GM23338 (cell line): Measurements from ENCODE around the gene SRCAP. TPM values are rescaled to one million over a fixed set of nuclear protein-coding genes. Genes with fewer than 3 reads are reported as not detected.

ENCODE experiments used
- ATAC-seq: fragments of 200-7000 bp; cut with Tn5 transposase; 3 replicates; pipeline ENCODE4 v1.9.1; 2020
- DNase-seq: peaks from one replicate; pipeline ENCODE4 v3.0.0-alpha.2; 2015; ENCODE audit warnings: low spot score
- H2AFZ ChIP-seq: fragments of 200-600 bp; sonication (generic); 2 replicates; pipeline ENCODE4 v1.8.0; 2016; ENCODE audit warnings: antibody characterized with exemption, mild to moderate bottlenecking, moderate library complexity
- H3F3A ChIP-seq: fragments of 200-600 bp; sonication (generic); replicated peaks from 2 replicates; pipeline ENCODE4 v1.8.0; 2017; ENCODE audit warnings: antibody characterized with exemption, mixed run types, low read depth
- H3K27ac ChIP-seq: fragments of 200-600 bp; sonication (generic); 2 replicates; pipeline ENCODE4 v1.6.1; 2016; ENCODE audit warnings: low read depth
- H3K27me3 ChIP-seq: fragments of 200-600 bp; sonication (generic); 2 replicates; pipeline ENCODE4 v1.8.0; 2016; ENCODE audit warnings: mild to moderate bottlenecking, mixed run types, moderate library complexity; ENCODE audit not compliant: insufficient read depth
- H3K36me3 ChIP-seq: fragments of 200-600 bp; sonication (generic); 2 replicates; pipeline ENCODE4 v1.8.0; 2016; ENCODE audit warnings: mild to moderate bottlenecking; ENCODE audit not compliant: insufficient read depth
- H3K4me1 ChIP-seq: fragments of 200-600 bp; sonication (generic); 2 replicates; pipeline ENCODE4 v1.8.0; 2016; ENCODE audit warnings: mild to moderate bottlenecking, moderate library complexity; ENCODE audit not compliant: insufficient read depth
- H3K4me2 ChIP-seq: fragments of 200-600 bp; sonication (generic); 2 replicates; pipeline ENCODE4 v1.7.1; 2017; ENCODE audit warnings: mixed run types
- H3K4me3 ChIP-seq: fragments of 200-600 bp; sonication (generic); 2 replicates; pipeline ENCODE4 v1.6.1; 2016; ENCODE audit warnings: mixed run types
- H3K79me2 ChIP-seq: fragments of 200-600 bp; sonication (generic); replicated peaks from 2 replicates; pipeline ENCODE4 v1.8.0; 2017; ENCODE audit warnings: mild to moderate bottlenecking; ENCODE audit not compliant: insufficient read depth
- H3K9me2 ChIP-seq: fragments of 200-600 bp; sonication (generic); 2 replicates; pipeline ENCODE4 v1.8.0; 2017; ENCODE audit not compliant: insufficient read depth
- H4K20me1 ChIP-seq: fragments of 200-600 bp; sonication (generic); replicated peaks from 2 replicates; pipeline ENCODE4 v1.8.0; 2017; ENCODE audit warnings: mild to moderate bottlenecking; ENCODE audit not compliant: insufficient read depth
- H3K27ac Mint-ChIP-seq: 2 replicates; pipeline ENCODE4 v1.8.0; 2020; ENCODE audit warnings: inconsistent platforms, mild to moderate bottlenecking, moderate library complexity, mixed read lengths
- H3K27me3 Mint-ChIP-seq: 3 replicates; pipeline ENCODE4 v1.8.0; 2022; ENCODE audit warnings: low read depth, mild to moderate bottlenecking, moderate library complexity, mixed read lengths, inconsistent platforms; ENCODE audit not compliant: insufficient read depth, poor library complexity
- H3K36me3 Mint-ChIP-seq: 3 replicates; pipeline ENCODE4 v1.8.0; 2021; ENCODE audit warnings: low read depth, mild to moderate bottlenecking, inconsistent platforms, moderate library complexity, mixed read lengths
- H3K4me1 Mint-ChIP-seq: 3 replicates; pipeline ENCODE4 v1.8.0; 2020; ENCODE audit warnings: mild to moderate bottlenecking, inconsistent platforms, mixed read lengths
- H3K4me3 Mint-ChIP-seq: 3 replicates; pipeline ENCODE4 v1.8.0; 2021; ENCODE audit warnings: moderate library complexity, mild to moderate bottlenecking, inconsistent platforms, mixed read lengths
- H3K9me3 Mint-ChIP-seq: 3 replicates; pipeline ENCODE4 v1.8.0; 2020; ENCODE audit warnings: moderate library complexity, mild to moderate bottlenecking, inconsistent platforms, mixed read lengths
- CREB1 ChIP-seq: fragments of 250-450 bp; sonication (Bioruptor Pico); IDR thresholded peaks from 2 replicates; pipeline ENCODE4 v1.5.0; 2020; ENCODE audit warnings: low read depth, mild to moderate bottlenecking, moderate library complexity
- EZH2phosphoT487 ChIP-seq: fragments of 200-600 bp; sonication (generic); IDR thresholded peaks from one replicate; pipeline ENCODE4 v1.8.1; 2018; ENCODE audit warnings: antibody characterized with exemption; ENCODE audit not compliant: unreplicated experiment
- JUNB ChIP-seq: IDR thresholded peaks from one replicate; pipeline ENCODE4 v1.6.1; 2016; ENCODE audit warnings: antibody characterized with exemption; ENCODE audit not compliant: unreplicated experiment
- NANOG ChIP-seq: IDR thresholded peaks from 2 replicates; pipeline ENCODE4 v1.6.1; 2016; ENCODE audit warnings: antibody characterized with exemption, borderline replicate concordance
- POLR2AphosphoS5 ChIP-seq: IDR thresholded peaks from 2 replicates; pipeline ENCODE4 v1.6.1; 2016; ENCODE audit warnings: antibody characterized with exemption, low read depth
- polyA plus RNA-seq: library from polyadenylated mRNA; unstranded; fragments of >200 nt; fragmentation: Nextera tagmentation; extraction: Ambion mirVana; gene quantifications from 2 replicates; pipeline ENCODE4 v1.2.1, GENCODE V29; 2016
- total RNA-seq: library from RNA; depleted of rRNA; stranded (reverse); fragments of >200 nt; shearing (Covaris generic); gene quantifications from 2 replicates; pipeline ENCODE4 v1.2.3, GENCODE V29; 2014
- TF ChIP-seq, protein P1 (sequence below): fragments of 250-450 bp; sonication (Bioruptor Pico); IDR thresholded peaks from 2 replicates; pipeline ENCODE4 v1.5.0; 2020; ENCODE audit warnings: mild to moderate bottlenecking, moderate library complexity

Gene SRCAP
- total and polyA plus RNA-seq, 2 experiments from 2014 or later, result 15.3 to 38.4 TPM

DNA sequence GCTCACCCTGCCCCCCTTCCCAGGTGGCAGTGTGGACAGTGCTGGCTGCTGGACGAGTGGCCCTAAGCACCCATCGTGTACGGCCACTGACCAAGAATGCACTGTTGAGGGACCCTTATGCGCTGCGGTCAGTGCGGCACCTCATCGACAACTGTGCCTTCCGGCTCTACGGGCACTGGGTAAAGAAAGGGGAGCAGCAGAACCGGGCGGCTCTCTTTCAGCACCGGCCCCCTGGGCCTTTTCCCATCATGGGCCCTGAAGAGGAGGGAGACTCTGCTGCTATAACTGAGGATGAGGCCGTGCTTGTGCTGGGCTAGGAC lies 57.8 kb downstream of the SRCAP start:
- Histone ChIP-seq H3F3A (0 out of 2 replicates have a peak, but pooled peaks cover 7% of the 10 kb centered on the region), H4K20me1 (peaks cover 11% of the 10 kb centered on the region), H3K4me1 (peaks cover 6% of the 10 kb centered on the region; the same call in 1 of the 2 replicates), H2AFZ (no peak overlapping the region), H3K9me2 (no peaks in the 10 kb centered on the region), H3K4me2 (no peak overlapping the region), H3K27me3 (no peaks in the 10 kb centered on the region), H3K79me2 (no peaks in the 10 kb centered on the region), H3K4me3 (no peak overlapping the region), H3K36me3 (peaks cover 11% of the 10 kb centered on the region; the same call in 1 of the 2 replicates), H3K27ac (no peak overlapping the region)
- H3K27me3 Mint-ChIP-seq, result peaks cover 18% of the 10 kb centered on the region
- ATAC-seq, result no peak
- TF ChIP-seq EZH2phosphoT487 (no peak), NANOG (no peak), CREB1 (CRISPR knock-in tag) (no peak), JUNB (no peak)
- TF ChIP-seq, protein P1, sequence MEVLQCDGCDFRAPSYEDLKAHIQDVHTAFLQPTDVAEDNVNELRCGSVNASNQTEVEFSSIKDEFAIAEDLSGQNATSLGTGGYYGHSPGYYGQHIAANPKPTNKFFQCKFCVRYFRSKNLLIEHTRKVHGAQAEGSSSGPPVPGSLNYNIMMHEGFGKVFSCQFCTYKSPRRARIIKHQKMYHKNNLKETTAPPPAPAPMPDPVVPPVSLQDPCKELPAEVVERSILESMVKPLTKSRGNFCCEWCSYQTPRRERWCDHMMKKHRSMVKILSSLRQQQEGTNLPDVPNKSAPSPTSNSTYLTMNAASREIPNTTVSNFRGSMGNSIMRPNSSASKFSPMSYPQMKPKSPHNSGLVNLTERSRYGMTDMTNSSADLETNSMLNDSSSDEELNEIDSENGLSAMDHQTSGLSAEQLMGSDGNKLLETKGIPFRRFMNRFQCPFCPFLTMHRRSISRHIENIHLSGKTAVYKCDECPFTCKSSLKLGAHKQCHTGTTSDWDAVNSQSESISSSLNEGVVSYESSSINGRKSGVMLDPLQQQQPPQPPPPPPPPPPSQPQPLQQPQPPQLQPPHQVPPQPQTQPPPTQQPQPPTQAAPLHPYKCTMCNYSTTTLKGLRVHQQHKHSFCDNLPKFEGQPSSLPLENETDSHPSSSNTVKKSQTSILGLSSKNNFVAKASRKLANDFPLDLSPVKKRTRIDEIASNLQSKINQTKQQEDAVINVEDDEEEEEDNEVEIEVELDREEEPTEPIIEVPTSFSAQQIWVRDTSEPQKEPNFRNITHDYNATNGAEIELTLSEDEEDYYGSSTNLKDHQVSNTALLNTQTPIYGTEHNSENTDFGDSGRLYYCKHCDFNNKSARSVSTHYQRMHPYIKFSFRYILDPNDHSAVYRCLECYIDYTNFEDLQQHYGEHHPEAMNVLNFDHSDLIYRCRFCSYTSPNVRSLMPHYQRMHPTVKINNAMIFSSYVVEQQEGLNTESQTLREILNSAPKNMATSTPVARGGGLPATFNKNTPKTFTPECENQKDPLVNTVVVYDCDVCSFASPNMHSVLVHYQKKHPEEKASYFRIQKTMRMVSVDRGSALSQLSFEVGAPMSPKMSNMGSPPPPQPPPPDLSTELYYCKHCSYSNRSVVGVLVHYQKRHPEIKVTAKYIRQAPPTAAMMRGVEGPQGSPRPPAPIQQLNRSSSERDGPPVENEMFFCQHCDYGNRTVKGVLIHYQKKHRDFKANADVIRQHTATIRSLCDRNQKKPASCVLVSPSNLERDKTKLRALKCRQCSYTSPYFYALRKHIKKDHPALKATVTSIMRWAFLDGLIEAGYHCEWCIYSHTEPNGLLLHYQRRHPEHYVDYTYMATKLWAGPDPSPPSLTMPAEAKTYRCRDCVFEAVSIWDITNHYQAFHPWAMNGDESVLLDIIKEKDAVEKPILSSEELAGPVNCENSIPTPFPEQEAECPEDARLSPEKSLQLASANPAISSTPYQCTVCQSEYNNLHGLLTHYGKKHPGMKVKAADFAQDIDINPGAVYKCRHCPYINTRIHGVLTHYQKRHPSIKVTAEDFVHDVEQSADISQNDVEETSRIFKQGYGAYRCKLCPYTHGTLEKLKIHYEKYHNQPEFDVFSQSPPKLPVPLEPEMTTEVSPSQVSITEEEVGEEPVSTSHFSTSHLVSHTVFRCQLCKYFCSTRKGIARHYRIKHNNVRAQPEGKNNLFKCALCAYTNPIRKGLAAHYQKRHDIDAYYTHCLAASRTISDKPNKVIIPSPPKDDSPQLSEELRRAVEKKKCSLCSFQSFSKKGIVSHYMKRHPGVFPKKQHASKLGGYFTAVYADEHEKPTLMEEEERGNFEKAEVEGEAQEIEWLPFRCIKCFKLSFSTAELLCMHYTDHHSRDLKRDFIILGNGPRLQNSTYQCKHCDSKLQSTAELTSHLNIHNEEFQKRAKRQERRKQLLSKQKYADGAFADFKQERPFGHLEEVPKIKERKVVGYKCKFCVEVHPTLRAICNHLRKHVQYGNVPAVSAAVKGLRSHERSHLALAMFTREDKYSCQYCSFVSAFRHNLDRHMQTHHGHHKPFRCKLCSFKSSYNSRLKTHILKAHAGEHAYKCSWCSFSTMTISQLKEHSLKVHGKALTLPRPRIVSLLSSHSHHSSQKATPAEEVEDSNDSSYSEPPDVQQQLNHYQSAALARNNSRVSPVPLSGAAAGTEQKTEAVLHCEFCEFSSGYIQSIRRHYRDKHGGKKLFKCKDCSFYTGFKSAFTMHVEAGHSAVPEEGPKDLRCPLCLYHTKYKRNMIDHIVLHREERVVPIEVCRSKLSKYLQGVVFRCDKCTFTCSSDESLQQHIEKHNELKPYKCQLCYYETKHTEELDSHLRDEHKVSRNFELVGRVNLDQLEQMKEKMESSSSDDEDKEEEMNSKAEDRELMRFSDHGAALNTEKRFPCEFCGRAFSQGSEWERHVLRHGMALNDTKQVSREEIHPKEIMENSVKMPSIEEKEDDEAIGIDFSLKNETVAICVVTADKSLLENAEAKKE (CRISPR knock-in tag), result no peak
- DNase-seq, result no peak
- H3K9me3 Mint-ChIP-seq, result no peaks in the 10 kb centered on the region
- H3K4me3 Mint-ChIP-seq, result no peak overlapping the region
- peaks cover 10% of the 10 kb centered on the region for H3K4me1 Mint-ChIP-seq
- H3K36me3 Mint-ChIP-seq, result peaks cover 26% of the 10 kb centered on the region
- no peak overlapping the region for H3K27ac Mint-ChIP-seq

DNA sequence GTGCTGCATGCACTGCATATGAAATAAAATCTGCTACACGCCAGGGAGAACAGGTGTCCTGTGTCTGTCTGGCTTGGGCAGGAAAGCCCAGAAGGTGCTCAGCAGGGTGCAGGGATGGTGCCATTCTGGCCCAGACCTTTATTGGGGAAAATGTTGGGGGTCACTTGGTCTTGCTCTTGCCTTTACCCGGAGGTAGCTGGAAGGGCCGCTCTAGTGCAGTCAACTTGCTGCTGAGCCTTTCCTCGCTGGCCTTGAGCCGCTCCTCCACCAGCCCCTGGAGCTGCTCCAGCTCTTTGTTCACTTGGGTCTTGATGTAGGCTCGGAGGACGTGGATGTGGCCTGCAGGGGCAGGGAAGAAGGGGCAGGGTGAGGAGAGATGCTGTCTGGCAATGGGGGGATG lies 58.3 kb downstream of the SRCAP start:
- Mint-ChIP-seq H3K27me3 (peaks cover 24% of the 10 kb centered on the region), H3K36me3 (peaks cover 25% of the 10 kb centered on the region), H3K9me3 (no peaks in the 10 kb centered on the region), H3K27ac (no peak overlapping the region), H3K4me1 (peaks cover 10% of the 10 kb centered on the region), H3K4me3 (no peak overlapping the region)
- no peak overlapping the region for H3K27ac ChIP-seq
- H3K4me1 ChIP-seq, result peaks cover 6% of the 10 kb centered on the region; the same call in 1 of the 2 replicates
- DNase-seq (no peak), ATAC-seq (no peak)
- peaks cover 11% of the 10 kb centered on the region for H4K20me1 ChIP-seq
- no peak for TF ChIP-seq JUNB
- TF ChIP-seq POLR2AphosphoS5, result 0 out of 2 replicates have a peak, but pooled peaks have one; percentile 18
- no peak overlapping the region for H3K4me2 ChIP-seq
- peaks cover 11% of the 10 kb centered on the region; the same call in 1 of the 2 replicates for H3K36me3 ChIP-seq
- H3K27me3 ChIP-seq, result no peaks in the 10 kb centered on the region
- H3F3A ChIP-seq, result 0 out of 2 replicates have a peak, but pooled peaks cover 7% of the 10 kb centered on the region
- H3K79me2 ChIP-seq, result no peaks in the 10 kb centered on the region
- no peak overlapping the region for H3K4me3 ChIP-seq
- H2AFZ ChIP-seq, result no peak overlapping the region
- no peaks in the 10 kb centered on the region for H3K9me2 ChIP-seq
